GM19455 (cell line): Measurements from ENCODE around the gene NOVA2.

Source experiments
- ATAC-seq: cut with Tn5 transposase; IDR thresholded peaks from one replicate; pipeline ENCODE4 v1.9.1; 2021; ENCODE audit not compliant: unreplicated experiment

The NOVA2 gene

GRCh38 chr19:46002678-46003275 lies 29.1 kb upstream of the NOVA2 start:
- no peak for ATAC-seq

DNA sequence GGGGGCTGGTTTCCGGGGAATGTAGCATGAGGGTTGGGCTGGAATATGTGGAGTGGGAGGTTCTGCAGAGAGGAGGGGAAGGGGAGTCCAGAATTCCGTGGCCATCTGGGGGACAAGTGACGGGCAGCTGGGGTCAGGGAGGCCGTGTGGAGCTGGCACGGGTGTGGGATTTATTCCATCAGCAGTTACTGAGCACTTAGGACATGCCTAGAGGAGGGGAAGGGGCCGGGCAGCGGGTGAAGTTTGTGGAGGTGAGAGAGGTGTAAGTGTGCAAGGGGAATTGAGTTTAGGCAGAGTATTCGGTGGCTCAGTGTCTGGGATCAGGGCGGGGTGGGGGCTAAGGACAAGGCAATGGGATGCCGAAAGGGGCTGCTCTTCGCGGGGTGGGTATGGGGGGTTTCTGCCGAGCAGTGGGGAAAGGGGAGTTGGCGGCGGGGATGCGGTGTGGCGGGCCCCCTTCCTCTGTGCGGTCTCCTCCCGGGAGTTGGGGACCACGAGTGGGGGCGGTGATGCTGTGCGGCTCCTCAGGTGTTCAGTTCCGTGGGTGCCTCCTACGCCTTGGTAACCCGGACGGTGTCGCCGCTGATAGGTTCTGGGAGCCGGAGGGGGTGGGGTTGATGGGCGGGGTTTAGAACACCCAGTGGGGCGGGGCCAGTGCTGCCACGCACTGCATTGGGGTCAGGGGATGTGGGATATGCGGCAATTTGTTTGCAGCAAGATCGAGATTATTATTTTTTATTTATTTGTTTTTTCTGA lies 27.0 kb upstream of the NOVA2 start:
- ATAC-seq, result no peak

DNA sequence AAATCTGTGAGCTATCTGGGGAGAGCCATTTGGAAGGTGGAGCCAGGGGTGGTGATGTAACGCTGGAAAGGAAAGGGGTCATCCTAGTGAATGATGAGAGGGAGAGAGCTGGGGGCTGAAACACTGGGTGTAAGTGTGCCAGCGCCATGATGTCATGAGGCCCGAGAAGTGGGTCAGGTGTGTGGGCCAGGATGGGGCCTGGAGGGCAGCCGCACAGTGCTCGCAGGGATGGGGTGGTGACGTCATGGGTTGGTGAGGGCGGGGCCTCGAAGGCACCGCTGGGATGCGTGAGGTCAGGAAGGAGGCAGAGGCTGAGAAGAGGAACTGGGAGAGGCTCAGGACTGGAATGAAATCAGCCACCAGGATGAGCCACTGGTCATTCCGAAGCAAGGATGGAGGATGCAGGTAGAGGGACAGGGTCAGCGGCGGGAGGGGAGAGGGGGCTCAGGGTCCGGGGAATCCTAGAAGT lies 26.0 kb upstream of the NOVA2 start:
- no peak for ATAC-seq

GRCh38 chr19:45998834-45999233 lies 25.2 kb upstream of the NOVA2 start:
- ATAC-seq, result no peak

DNA sequence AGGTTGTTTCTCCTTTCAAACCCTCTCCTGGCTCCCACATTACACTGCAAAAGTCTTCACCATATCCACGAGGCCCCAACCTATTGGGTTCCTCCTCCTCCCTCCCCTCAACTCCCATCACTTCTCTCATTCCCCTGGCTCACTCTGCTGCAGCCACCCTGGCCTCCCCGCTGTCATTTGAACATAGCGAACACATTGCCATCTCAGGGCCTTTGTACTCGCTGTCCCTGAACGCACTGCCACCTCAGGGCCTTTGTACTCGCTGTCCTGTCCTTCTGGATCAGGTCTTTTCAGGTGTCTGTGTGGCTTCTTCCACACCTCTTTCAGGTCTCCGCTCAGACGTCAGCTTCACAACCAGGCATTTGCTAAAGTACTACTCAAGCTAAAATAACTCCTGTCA lies 23.3 kb upstream of the NOVA2 start:
- ATAC-seq, result no peak

GRCh38 chr19:45995715-45996385 lies 22.2 kb upstream of the NOVA2 start:
- no peak for ATAC-seq

DNA sequence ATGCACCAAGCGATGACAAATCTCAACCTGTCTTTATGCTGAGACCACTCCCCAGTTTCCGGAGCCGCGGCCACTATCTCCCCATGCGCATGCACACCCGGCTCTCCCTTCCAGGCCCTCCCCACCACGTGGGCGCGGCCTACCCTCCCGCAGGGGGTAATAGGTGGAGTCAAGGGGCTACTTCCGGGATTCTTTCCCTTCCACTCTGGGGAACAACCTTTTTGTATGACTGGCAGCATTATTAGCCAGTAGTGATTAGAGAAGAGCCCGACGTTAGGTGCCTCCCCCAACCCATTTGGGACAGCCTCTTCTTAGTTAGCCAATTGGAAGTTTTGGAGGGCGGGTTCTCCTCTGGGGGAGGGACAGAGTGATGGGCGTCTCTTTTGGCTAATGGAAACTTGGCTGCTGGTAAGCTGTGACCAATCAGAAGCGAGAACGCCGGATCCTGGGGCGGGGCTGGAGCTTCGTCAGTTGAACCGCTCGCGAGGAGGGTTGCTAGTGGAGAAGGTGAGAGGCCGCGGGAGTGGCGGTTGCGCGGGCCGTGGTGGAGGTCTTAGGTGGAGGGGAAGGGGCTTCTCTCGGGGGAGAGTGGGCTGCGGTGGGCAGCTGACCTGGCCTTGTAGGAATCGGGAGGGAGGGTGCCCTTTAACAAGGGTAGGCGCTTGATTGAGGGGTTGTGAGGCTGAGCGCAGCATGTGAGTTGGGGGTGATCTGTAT lies 21.5 kb upstream of the NOVA2 start, which contains the start of gene CCDC61:
Gene CCDC61, plus strand, starts transcription at position 470 of the 717 bp plus-strand sequence. CDS start 7,552 bp downstream, outside the sequence.
- peak; percentile 98 for ATAC-seq

GRCh38 chr19:45994456-45994997 lies 20.9 kb upstream of the NOVA2 start:
- ATAC-seq, result peak; percentile 2

DNA sequence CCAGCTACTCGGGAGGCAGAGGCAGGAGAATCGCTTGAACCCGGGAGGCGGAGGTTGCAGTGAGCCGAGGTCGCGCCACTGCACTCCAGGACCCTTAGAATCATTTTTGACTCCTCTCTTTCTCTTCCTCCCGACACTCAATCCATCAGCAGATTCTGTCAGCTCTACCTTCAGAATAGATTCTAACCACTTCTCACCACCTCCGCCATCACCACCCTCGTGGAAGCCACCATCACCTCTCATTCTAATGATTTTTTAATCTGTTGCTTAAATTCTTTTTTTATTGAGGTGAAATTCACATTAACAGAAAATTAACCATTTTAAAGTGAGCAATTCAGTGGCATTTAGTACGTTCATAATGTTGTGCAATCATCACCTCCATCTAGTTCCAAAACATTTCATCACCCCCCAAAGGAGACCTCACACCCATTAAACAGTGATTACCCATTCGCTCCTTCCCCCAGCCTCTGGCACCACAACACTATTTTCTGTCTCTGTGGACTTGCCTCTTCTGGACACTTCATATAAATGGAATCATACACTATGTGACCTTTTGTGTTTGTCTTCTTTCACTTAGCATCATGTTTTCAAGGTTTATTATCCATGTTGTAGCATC lies 16.6 kb upstream of the NOVA2 start:
- no peak for ATAC-seq

- ATAC-seq, result no peak
These were observed 11.7 kb upstream of the NOVA2 start for GRCh38 chr19:45985321-45985720.

DNA sequence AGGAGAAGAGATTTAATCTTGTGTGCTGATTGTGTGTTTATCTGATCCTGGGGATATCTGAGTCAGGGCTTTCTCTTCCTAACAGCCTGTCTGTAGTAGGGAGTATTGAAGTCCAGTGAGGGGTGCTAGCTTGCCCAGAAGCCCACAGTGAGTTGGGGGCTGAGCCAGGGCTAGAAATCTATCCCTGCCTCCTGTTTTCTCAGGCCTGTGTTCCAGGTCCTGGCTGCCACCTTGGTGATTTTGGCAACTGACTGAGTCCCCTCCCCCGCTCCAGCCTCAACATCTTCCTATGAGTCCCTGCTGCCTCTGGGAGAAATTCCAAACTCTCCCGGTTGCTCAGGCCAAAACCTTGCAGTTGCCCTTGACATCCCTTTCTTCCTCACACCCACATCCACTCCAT lies 7.7 kb upstream of the NOVA2 start:
- ATAC-seq, result no peak

- ATAC-seq, result no peak
These were observed 4.5 kb upstream of the NOVA2 start for GRCh38 chr19:45978156-45978555.

DNA sequence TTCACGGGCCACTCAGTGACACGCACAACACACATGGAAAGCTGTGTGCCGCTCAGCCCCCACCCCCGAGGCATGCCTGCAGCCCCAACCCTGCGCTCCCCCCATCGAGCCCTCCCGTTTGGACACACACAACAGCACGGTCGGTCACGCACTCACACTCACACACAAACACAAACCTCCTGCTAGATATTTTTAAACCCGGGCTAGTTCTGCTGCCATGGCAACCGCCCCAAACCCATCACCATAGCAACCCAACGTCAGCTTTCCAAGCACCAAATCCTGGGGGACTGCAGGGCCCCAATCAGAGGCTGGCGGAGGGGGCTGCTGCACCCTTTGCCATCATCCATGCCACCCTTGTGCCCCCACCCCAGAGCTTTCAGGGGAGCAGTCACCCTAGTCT lies 2.5 kb upstream of the NOVA2 start:
- no peak for ATAC-seq

DNA sequence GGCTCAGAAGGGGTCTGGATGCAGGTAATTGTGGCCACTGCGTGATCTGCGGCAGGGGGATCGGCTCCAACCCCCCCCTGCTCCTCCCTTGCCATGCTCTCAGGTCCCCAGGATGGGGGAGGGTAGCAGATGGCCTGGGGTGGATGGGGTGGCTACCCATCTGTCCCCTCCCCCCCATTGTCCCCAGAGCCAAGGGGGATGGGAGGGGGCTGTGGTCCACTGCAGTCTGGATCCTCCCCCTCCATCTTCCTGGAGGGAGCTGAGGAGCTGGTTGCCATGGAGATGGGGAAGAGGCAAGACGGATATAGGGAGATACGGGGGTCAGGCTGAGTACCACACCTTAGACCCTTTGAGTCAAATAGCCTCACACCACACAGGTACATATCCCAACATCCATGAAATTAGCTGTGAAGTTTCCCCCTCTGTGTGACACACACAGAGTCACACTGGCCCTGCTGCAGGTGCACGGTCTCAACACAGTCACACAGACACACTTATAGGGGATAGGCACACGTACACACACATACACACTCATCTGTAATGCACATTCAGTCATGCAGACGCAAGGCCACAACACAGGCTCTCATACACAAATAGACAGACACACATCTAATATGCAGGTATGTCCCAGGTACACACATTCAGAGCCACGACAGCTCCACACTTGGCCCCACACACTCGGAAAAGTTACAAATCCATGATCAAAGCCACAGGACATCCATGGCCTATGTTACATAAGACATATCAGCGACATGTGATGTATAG lies 1.8 kb upstream of the NOVA2 start:
- no peak for ATAC-seq

- ATAC-seq, result no peak
These were observed 621 bp downstream of the NOVA2 start for GRCh38 chr19:45972947-45973540.

DNA sequence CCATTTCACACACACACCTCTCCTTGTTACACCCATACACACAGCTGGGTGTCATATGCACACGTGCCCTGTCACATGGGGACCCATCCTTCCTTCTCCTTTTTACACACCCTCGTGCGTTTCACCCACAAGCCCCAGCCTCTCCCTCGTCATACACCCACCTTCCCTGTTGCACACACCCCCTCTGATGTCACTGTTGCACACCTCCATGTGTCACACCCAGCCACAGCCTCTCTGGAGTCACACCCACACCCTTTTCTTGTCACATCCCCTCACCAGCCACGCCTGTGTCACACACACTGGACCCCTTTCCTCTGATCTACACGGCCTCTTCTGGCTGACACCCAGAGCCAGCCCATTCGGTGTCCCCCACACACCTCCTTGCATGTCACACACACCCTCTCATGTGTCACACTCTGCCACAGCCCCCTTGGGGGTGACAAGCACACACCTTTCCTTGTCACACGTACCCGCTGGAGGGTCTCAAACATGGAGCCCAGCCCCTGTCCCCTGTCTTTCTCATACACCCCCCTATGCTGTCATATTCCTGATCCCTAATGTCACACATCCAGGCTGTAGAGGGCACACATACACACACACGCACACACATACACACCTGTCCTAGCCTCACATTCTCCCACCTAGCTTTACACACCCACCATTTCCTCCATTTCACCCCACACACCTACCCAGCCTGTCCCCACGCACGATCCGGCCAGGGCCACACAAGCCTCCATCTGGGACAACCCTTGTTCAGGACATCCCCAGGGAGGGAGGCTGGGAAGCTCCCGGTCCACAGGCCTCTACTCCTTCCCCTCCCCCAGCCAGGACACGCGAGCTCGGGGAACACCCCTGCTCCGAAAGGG lies 1.4 kb downstream of the NOVA2 start:
- no peak for ATAC-seq

GRCh38 chr19:45971260-45971902 lies 2.3 kb downstream of the NOVA2 start:
- no peak for ATAC-seq

GRCh38 chr19:45969676-45970075 lies 4.0 kb downstream of the NOVA2 start:
- no peak for ATAC-seq
